ENCODE data around the gene FGFRL1.

FGFRL1 gene

DNA sequence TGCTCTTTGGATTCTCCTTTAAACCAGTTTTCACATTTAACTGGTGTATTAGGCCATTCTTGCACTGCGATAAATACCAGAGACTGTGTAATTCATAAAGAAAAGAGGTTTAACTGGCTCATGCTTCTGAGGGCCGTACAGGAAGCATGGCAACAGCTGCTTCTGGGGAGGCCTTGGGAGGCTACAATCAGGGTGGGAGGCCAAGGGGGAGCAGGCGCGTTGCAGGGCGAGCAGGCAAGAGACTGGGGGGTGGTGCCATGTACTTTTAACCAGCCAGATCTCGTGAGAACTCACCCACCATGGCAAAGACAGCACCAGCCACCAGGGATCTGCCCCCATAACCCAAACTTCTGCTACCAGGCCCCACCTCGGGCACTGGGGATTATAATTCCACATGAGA is 63.8 kb downstream of the FGFRL1 start:
- no peak for DNase-seq (ENCODE audit: low spot score)

- no peak for DNase-seq (ENCODE audit: low spot score)
Observed at GRCh38 chr4:1075809-1076699, 64.6 kb downstream of the FGFRL1 start.

Measured in putamen (tissue), 1 donor.